NCI-H510A (cell line): ENCODE results near the gene KRTAP10-4.
"Not testable (repeated sequence)": the region's sequence is repeated elsewhere in the genome, so short reads cannot be mapped to it uniquely, and the experiment has no call there.

ENCODE experiments used
- DNase-seq: peaks from one replicate; lab custom pipeline; 2025; lab: John Stamatoyannopoulos, UW

KRTAP10-4 gene

DNA sequence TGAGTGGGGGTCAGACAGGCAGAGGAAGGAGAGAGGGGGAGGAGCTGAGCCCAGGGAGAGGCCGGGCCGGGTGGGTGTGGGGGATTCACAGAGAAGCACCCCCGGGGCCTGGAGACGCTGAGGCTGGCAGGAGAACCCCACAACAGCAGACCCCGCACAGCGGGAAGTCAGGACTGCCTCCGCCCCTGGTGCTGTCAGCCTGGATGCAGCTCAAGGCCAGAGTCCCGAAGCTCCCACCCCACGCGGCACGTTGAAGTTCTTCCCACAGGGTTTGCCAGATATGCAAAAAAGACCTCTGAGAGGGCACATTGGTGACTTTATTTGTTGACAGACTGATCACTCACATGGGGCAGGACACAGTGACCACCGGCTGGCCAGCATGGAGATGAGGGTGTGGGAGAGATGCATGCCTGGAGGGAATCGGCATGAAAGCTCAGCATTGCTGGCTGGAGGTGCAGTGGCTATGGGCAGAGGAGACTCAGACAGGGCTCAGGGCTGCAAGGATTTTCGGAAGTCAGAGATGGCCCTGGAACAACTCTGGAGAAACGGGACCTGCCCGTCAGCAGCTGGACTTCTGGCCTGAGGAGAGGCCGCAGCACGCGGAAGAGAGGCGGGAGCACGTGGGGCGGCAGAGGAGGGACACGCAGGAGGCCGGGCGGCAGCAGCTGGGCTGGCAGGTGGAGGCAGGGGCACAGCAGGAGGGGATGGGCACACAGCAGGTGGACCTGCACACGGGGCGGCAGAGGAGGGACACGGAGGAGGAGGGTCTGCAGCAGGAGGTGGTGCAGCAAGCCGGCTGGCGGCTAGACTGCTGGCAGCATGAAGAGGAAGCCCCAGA, 15.8 kb upstream of the KRTAP10-4 start:
- DNase-seq = no peak

DNA sequence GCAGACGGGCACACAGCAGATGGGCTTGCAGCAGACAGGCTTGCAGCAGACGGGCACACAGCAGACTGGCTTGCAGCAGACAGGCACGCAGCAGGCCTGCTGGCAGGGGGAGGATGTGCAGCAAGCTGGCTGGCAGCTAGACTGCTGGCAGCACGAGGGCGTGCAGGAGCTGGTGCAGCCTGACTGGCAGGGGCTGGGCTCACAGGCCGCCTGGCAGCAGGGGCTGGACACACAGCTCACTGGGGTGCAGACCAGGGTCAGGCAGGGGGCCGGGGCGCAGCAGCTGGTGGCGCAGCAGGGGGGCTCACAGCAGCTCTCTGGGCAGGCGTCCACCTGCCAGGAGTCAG, 15.2 kb upstream of the KRTAP10-4 start:
- DNase-seq = not testable (repeated sequence)

DNA sequence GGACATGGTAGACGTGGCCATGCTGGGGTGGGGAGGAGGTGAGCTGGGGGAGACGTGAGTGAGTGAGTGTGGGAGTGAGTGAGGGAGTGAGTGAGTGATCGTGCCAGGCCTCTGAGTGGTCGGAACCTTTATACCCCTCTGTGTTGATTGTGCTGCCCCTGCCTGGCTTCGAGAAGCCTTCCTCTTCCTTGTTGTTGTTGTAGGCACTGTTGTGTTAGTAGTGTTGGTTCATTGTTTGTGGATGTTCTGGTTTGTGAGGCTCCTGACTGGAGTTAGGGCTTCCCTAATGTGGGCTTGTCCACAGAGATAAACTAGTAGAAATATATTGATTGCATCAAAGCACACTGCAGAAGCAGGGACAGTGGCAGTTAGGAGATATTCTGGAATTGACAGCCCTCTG, 14.8 kb upstream of the KRTAP10-4 start, which contains the start of gene KRTAP10-3:
Gene KRTAP10-3, minus strand, starts transcription at position 101 of the 400 bp plus-strand sequence. Its CDS starts 80 bp downstream, at position 21.
- no peak for DNase-seq

DNA sequence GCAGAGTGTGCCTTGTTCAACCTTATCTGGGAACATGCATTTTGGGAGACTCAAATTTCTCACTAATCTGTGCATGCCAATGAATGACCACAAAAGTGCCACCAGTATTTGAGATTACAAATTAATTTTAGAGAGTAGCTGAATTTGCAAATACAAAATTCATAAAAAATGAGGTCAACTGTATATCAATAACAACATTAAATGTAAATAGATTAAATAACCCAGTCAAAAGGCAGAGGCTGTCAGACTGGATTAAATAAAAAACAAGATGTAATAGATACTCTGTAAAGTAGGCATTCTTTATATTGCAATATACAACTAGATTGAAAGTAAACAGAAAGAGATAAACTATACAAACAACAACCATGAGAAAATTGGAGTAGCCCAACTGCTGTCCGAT, 9.4 kb upstream of the KRTAP10-4 start:
- no peak for DNase-seq

DNA sequence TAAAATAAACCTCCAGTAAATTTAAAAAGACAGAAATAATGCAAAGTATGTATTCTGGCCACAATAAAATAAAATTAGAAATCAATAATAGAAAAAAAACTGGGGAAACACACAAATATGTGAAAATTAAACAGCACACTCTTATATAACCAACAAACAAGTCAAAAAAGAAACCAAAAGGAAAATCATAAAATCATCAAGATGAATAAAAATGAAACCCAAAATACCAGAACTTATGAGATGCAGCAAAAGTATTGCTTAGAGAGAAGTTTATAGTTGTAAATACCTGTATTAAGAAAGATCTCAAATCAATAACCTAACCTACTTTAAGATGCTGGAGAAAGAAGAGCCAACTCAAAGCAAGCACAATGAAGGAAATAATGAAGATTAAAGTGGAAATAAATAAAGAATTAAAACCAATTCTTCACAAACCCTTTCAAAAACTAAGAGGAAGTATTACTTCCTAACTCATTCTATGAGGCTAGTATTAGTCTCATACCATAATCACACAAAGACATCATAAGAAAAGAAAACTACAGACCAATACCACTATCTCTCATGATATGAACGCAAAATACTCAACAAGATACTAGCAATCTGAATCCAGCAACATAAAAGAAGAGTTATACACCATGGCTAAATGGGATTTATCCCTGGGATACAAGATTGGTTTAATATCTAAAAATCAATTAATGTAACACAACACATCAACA, 8.5 kb upstream of the KRTAP10-4 start:
- no peak for DNase-seq

DNA sequence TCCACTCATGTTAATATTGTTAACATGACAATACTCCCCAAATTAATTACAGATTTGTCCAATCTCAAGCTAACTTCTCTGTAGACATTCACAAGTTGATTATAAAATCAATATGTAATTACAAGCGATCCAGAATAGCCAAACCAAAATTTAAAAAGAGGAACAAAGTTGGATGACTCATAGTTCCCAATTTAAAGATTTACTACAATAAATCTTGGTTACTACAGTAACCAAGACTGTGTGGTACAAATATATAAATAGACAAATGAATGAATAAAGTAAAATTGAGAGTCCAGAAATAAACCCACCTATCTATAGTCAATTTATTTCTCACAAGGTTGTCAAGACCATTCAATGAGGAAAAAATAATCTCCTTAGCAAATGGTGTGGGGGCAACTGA, 7.1 kb upstream of the KRTAP10-4 start:
- DNase-seq = no peak

DNA sequence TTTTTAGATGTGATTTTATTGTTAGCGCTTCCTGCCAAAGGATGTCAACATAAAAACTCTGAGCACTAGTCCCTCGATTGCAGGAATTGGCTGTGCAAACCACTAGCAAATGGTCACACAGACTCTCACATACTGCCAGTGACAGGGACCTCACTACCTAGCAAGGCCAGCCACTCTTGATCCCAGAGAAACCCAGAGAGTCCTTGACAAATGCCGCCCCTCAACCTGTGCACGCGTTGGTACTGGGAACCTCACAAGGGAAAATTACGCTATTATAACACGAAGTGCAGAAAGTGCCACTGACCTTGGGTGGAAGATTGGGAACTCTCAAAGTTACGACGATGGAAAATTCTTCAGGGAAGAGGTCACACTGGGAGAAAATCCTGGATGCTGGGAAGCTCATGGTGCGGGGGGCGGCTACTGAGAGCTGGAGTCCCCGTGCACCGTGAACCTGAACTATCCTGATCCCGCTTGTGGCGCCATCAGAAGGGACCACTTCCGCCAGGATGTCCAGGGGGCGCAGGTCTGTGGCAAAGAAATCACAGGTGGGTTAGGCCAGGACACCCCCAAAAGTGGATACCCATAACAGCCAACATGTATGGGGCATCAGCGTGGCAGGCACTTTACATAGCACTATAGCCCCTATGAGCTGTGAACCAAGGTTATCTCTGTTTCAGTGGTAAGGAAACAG, 5.9 kb upstream of the KRTAP10-4 start:
- no peak for DNase-seq

DNA sequence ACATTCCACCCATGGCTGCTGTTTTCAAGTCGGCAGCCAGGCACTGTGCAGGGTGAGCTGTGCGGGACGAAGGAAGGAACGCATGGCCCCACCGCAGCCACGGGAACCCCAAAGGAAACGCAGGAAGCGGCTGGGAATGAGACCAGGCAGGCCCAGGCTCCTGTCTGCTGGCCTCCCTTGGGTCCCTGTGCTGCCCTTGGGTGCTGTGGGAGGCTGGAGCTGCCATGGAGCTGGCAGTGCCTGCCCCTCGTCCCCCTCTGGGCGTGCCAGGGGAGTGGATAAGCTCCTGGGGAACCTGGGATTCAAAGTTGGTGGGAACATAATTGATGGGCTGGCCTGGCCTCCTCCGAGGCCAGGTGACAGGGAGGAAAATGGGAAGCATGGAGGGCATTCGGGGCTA, 5.3 kb upstream of the KRTAP10-4 start:
- DNase-seq = no peak

DNA sequence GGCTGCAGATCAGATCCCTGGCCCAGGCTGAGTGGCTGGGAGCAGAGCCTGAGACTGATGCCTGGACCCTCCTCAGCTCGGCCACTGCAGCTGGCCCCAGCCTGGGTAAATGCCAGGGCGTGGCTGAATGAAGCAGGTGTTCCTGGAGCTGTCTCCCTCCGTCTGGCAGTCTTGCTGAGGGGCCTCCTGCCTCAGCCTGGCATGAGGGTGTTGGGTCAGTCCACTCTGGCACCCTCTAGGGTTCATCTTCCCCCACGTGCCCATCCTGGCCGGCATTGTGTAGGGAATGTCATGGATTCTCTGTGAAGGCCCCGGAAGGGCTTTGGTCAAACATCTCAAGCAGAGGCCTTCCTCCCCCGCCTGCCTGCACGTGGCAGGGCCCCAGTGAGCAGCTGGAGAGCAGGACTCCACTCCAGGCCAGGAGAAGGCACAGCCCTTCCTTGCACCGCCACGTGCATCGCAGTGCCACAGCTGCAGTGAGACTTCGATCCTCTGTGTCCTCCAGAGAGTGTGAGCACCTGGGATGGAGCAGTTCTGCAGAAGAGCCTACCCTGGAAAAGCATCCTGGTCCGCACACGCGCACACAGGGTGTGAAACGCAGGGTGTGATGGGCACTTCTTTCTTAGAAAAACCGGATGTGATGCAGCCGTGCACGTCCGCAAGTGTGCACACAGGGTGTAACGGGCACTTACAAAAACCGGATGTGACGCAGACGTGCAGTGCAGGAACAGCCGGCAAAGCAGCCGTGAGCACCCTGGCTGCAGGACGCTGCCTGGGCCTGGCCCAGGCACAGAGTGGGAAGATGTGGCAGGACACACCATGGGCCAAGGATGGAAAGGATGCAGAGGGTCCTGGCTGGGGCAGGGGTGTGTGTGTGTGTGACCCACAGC, 4.6 kb upstream of the KRTAP10-4 start:
- no peak for DNase-seq

DNA sequence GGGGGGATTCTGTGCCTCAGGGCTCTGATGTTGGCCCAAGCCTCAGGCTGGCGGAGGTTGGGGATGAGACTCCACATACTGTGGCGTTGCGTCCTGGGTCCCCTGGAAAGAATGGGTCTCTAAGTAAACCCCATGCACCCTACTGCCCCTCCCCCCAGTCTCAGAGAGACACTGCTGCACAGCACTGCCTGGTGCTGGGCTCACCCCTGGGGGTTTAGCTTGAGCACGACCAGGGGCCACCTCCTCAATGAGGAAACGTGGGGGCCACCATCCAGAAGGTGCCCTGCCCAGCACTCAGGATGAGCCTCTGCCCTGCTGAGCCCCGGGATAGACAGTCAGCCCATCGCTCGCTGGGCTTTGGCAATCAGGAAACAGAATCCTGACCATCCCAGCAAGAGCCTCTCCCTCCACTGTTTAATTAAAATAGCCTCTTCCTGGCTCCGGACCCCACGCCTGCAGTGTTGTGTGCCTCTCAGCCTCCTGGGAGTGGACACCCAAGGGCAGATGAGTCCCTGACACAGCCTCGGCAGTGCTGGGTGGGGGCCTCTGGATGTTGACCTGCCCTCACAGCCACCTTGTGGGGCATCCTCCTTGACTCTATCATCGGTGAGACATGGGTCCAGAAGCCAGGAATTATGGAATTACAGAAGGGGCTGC, 3.5 kb upstream of the KRTAP10-4 start:
- no peak for DNase-seq

DNA sequence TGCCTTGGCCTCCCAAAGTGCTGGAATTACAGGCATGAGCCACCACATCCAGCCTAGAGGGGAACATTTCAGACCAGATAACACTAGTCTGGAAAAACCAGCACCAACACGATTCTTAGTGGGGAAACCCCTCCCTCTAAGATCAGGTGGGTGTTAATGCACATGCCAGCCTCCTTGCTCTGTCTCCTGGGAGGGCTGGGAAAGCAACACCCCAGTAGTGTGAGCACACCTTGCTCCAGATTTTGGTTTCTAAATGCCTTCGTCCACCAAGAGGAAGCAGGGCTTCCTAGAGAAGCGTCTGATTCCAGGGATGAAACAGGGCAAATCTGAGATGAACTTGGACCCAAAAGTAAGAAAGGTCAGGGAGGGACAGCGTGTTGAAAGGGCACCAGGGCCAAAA, 2.2 kb upstream of the KRTAP10-4 start:
- DNase-seq = no peak

DNA sequence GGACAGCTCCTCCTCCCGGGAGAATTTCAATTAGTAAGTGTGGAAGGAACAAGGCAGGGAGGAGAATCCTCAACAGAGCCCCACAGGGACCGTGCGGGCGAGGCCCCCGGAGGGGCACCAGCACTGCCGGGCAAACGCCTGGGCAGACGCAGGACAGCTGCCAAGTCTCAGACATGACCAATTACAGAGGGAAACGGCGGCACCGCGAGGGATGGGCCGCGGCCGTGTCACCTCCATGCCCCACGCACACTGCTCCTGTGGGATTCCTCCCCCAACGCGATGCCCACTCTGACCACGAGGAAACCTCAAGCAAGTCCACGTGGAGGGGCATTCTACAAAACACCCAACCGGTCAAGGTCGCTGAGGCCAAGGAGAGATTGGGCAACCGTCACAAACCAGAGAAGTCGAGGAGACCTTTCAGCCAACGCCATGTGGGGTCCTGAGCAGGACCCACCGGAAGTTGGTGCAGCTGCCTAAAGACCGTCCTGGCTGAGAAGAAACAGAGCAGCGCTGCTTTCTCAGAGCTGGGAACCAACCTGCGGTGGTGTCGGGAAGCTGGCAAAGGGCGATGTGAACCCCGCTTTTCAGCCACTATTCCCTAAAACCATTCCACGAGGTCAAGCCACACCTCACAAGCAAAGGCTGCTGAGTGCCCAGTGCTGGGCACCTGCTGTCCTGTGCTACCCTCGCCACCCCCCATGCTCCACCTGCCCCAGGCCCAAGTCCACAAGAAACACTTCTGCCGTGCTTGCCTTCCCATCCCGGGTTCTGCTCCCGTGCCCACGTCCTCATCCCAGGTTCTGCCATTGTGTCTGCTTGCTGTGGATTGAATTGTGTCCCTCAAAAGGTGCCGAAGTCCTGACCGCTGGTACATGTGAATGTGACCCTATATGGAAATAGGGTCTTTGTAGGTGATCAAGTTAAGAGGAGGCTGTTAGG, 1.4 kb upstream of the KRTAP10-4 start:
- DNase-seq = no peak

DNA sequence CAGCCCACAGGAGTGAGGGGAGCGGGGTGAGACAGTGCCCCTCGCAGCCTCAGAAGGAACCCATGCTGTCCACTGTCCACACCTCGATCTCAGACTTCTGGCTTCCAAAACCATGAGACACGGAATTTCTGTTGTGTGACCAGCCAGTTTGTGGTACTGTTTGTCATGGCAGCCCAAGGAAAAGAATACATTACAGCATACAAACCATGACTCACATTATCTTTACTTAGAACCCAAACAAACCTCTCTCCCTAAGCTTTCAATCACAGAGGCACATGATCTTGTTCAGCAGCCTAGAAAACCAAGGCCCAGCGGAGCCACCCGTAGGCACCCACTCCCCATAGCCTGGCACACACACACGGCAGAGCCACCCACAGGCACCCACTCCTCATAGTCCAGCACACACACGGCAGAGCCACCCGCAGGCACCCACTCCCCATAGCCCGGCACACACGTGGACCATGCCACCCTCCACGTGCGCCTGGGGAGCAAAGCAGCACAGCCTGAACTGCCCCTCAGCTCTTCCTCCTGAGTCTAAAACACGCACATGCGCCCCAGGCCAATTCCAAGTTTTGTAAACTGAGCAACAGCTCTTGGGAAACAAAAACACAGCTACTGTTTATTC, 458 bp upstream of the KRTAP10-4 start:
- no peak for DNase-seq

DNA sequence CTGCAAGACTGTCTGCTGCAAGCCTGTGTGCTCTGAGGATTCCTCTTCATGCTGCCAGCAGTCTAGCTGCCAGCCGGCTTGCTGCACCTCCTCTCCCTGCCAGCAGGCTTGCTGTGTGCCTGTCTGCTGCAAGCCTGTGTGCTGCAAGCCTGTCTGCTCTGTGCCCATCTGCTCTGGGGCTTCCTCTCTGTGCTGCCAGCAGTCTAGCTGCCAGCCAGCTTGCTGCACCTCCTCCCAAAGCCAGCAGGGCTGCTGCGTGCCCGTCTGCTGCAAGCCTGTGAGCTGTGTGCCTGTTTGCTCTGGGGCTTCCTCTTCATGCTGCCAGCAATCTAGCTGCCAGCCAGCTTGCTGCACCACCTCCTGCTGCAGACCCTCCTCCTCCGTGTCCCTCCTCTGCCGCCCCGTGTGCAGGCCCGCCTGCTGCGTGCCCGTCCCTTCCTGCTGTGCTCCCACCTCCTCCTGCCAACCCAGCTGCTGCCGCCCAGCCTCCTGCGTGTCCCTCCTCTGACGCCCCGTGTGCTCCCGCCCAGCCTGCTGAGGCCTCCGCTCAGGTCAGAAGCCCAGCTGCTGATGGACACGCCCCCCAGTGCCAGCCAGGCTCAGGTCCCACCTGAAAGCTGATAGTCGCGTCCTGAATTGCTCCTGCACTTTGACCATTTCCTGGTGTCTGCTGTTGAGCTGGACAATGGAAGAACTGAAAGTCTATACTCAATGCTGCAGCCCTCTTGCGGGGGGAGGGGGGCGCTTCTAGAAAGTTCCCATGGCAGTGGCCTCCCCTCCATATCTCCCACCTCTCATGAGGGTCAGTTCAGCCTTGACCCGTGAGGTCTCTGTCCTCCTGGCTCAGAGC, 1.2 kb downstream of the KRTAP10-4 start:
- no peak for DNase-seq

DNA sequence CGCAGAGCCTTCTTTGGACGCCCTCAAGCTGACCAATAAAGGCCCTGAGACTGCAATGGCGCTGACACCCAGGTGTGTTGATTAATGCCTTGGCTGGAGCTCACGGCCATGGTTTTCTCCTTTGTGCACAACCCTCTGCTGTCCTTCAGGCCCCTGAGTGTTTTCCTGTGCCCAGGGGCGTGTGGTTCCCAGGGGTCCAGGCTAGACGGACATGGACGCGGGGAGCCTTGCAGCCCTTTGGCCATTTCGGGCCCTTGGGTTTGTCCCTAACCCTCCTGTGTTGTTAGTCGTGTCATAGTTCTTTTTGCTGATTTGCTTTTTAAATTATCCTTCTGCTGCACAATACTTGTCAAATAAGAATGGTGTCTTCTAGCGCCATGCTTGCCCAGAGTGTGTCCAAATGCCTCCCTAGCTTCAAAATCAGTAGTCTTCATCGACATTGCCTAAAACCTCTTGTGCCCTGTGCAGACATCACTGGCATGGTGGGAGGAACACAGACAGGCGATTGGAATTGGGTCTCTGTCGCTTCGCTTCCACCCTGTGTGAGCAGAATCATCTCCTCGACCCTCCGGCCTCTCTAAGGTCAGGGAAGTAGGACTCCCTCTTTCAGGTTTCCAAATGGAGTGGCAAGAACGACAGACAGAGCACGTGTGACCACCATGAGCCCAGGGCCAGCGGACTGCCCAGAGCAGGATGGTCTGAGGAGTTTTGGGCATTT, 1.9 kb downstream of the KRTAP10-4 start:
- DNase-seq = no peak

DNA sequence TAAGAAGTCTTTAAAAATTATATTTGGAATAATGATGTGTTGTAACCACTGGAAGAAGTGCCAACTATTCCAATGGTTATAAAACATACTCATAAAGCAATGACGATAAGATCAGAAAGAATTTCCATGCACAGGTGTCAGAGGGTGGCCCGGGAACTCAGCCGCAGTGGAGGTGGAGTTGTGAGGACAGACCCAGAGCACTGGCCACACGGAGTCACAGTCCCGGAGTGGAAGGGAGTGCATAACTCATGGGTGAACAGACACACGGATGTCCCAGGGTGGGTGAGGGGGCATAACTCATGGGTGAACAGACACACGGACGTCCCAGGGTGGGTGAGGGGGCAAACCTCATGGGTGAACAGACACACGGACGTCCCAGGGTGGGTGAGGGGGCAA, 2.5 kb downstream of the KRTAP10-4 start:
- DNase-seq = no peak

DNA sequence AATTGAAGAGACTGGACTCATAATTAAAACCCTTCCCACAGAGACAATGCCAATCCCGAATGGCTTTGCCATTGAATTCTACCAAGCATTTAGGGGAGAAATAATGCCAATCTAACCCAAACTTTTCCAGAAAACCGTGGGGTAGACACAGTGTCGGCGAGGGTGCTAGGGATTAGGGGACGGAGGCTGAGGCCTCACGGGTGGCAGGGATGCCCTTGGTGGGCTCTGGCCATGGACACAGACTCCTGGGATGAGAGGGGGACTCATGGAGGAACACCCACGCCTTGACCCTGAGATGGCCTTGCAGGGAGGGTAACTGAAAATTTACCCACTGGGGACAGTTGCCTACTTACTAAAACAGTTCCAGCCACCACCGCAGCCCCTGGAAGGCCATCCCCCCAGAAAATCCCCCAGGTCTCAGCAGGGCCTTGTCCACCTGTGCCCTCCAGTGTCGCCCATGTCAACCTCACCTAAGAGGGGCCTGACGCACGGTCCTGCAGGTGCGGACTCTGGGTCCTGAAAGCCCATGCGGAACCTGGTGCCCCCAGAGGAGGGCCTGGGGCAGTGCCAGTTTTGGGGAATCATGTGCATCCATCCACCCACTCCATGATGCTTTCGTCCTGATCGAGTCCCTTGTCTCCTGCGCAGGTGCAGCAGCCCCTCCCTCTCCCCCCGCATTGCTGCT, 5.0 kb downstream of the KRTAP10-4 start:
- no peak for DNase-seq
